GM23338 (cell line): ENCODE measurements around the gene ATP1A4. TPM values are rescaled to one million over a fixed set of nuclear protein-coding genes. Genes with fewer than 3 reads are reported as not detected.

Source experiments
- ATAC-seq: fragments of 200-7000 bp; cut with Tn5 transposase; 3 replicates; pipeline ENCODE4 v1.9.1; 2020
- DNase-seq: peaks from one replicate; pipeline ENCODE4 v3.0.0-alpha.2; 2015; ENCODE audit warnings: low spot score
- H2AFZ ChIP-seq: fragments of 200-600 bp; sonication (generic); 2 replicates; pipeline ENCODE4 v1.8.0; 2016; ENCODE audit warnings: antibody characterized with exemption, mild to moderate bottlenecking, moderate library complexity
- H3F3A ChIP-seq: fragments of 200-600 bp; sonication (generic); replicated peaks from 2 replicates; pipeline ENCODE4 v1.8.0; 2017; ENCODE audit warnings: antibody characterized with exemption, mixed run types, low read depth
- H3K27ac ChIP-seq: fragments of 200-600 bp; sonication (generic); 2 replicates; pipeline ENCODE4 v1.6.1; 2016; ENCODE audit warnings: low read depth
- H3K27me3 ChIP-seq: fragments of 200-600 bp; sonication (generic); 2 replicates; pipeline ENCODE4 v1.8.0; 2016; ENCODE audit warnings: mild to moderate bottlenecking, mixed run types, moderate library complexity; ENCODE audit not compliant: insufficient read depth
- H3K36me3 ChIP-seq: fragments of 200-600 bp; sonication (generic); 2 replicates; pipeline ENCODE4 v1.8.0; 2016; ENCODE audit warnings: mild to moderate bottlenecking; ENCODE audit not compliant: insufficient read depth
- H3K4me1 ChIP-seq: fragments of 200-600 bp; sonication (generic); 2 replicates; pipeline ENCODE4 v1.8.0; 2016; ENCODE audit warnings: mild to moderate bottlenecking, moderate library complexity; ENCODE audit not compliant: insufficient read depth
- H3K4me2 ChIP-seq: fragments of 200-600 bp; sonication (generic); 2 replicates; pipeline ENCODE4 v1.7.1; 2017; ENCODE audit warnings: mixed run types
- H3K4me3 ChIP-seq: fragments of 200-600 bp; sonication (generic); 2 replicates; pipeline ENCODE4 v1.6.1; 2016; ENCODE audit warnings: mixed run types
- H3K79me2 ChIP-seq: fragments of 200-600 bp; sonication (generic); replicated peaks from 2 replicates; pipeline ENCODE4 v1.8.0; 2017; ENCODE audit warnings: mild to moderate bottlenecking; ENCODE audit not compliant: insufficient read depth
- H3K9me2 ChIP-seq: fragments of 200-600 bp; sonication (generic); 2 replicates; pipeline ENCODE4 v1.8.0; 2017; ENCODE audit not compliant: insufficient read depth
- H4K20me1 ChIP-seq: fragments of 200-600 bp; sonication (generic); replicated peaks from 2 replicates; pipeline ENCODE4 v1.8.0; 2017; ENCODE audit warnings: mild to moderate bottlenecking; ENCODE audit not compliant: insufficient read depth
- H3K27ac Mint-ChIP-seq: 2 replicates; pipeline ENCODE4 v1.8.0; 2020; ENCODE audit warnings: inconsistent platforms, mild to moderate bottlenecking, moderate library complexity, mixed read lengths
- H3K27me3 Mint-ChIP-seq: 3 replicates; pipeline ENCODE4 v1.8.0; 2022; ENCODE audit warnings: low read depth, mild to moderate bottlenecking, moderate library complexity, mixed read lengths, inconsistent platforms; ENCODE audit not compliant: insufficient read depth, poor library complexity
- H3K36me3 Mint-ChIP-seq: 3 replicates; pipeline ENCODE4 v1.8.0; 2021; ENCODE audit warnings: low read depth, mild to moderate bottlenecking, inconsistent platforms, moderate library complexity, mixed read lengths
- H3K4me1 Mint-ChIP-seq: 3 replicates; pipeline ENCODE4 v1.8.0; 2020; ENCODE audit warnings: mild to moderate bottlenecking, inconsistent platforms, mixed read lengths
- H3K4me3 Mint-ChIP-seq: 3 replicates; pipeline ENCODE4 v1.8.0; 2021; ENCODE audit warnings: moderate library complexity, mild to moderate bottlenecking, inconsistent platforms, mixed read lengths
- H3K9me3 Mint-ChIP-seq: 3 replicates; pipeline ENCODE4 v1.8.0; 2020; ENCODE audit warnings: moderate library complexity, mild to moderate bottlenecking, inconsistent platforms, mixed read lengths
- CREB1 ChIP-seq: fragments of 250-450 bp; sonication (Bioruptor Pico); IDR thresholded peaks from 2 replicates; pipeline ENCODE4 v1.5.0; 2020; ENCODE audit warnings: low read depth, mild to moderate bottlenecking, moderate library complexity
- EZH2 ChIP-seq: fragments of 200-600 bp; sonication (generic); IDR thresholded peaks from one replicate; pipeline ENCODE4 v1.8.0; 2017; ENCODE audit warnings: antibody characterized with exemption, mild to moderate bottlenecking, low read depth; ENCODE audit not compliant: unreplicated experiment
- EZH2phosphoT487 ChIP-seq: fragments of 200-600 bp; sonication (generic); IDR thresholded peaks from one replicate; pipeline ENCODE4 v1.8.1; 2018; ENCODE audit warnings: antibody characterized with exemption; ENCODE audit not compliant: unreplicated experiment
- JUNB ChIP-seq: IDR thresholded peaks from one replicate; pipeline ENCODE4 v1.6.1; 2016; ENCODE audit warnings: antibody characterized with exemption; ENCODE audit not compliant: unreplicated experiment
- NANOG ChIP-seq: IDR thresholded peaks from 2 replicates; pipeline ENCODE4 v1.6.1; 2016; ENCODE audit warnings: antibody characterized with exemption, borderline replicate concordance
- STAT1 ChIP-seq: IDR thresholded peaks from one replicate; pipeline ENCODE4 v1.6.1; 2016; ENCODE audit warnings: antibody characterized with exemption; ENCODE audit not compliant: unreplicated experiment
- ZNF114 ChIP-seq: fragments of 250-450 bp; sonication (Bioruptor Pico); IDR thresholded peaks from 2 replicates; pipeline ENCODE4 v1.5.0; 2020; ENCODE audit warnings: mild to moderate bottlenecking, moderate library complexity
- ZNF331 ChIP-seq: fragments of 250-450 bp; sonication (Bioruptor Pico); IDR thresholded peaks from 2 replicates; pipeline ENCODE4 v1.5.0; 2020; ENCODE audit warnings: low read depth, mild to moderate bottlenecking, moderate library complexity
- polyA plus RNA-seq: library from polyadenylated mRNA; unstranded; fragments of >200 nt; fragmentation: Nextera tagmentation; extraction: Ambion mirVana; gene quantifications from 2 replicates; pipeline ENCODE4 v1.2.1, GENCODE V29; 2016
- total RNA-seq: library from RNA; depleted of rRNA; stranded (reverse); fragments of >200 nt; shearing (Covaris generic); gene quantifications from 2 replicates; pipeline ENCODE4 v1.2.3, GENCODE V29; 2014
- TF ChIP-seq, protein P1 (sequence below): IDR thresholded peaks from one replicate; pipeline ENCODE4 v1.6.1; 2018; ENCODE audit warnings: antibody characterized with exemption; ENCODE audit not compliant: unreplicated experiment

ATP1A4 gene
- total and polyA plus RNA-seq, 2 experiments from 2014 or later = 0.27 to 0.63 TPM

DNA sequence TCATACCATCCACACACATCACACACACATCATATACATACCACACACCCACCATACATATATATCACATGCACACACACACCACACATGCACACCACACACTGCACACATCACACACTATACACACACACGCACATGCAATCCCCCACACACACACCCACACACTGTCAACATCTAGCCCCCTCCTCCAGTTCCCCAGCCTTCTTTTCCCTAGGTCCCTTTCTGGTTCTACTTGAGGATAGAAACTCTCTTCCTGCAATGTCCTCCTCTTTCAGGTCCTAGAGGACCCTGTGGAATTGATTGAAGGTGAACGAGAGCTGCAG is 43.3 kb downstream of the ATP1A4 start:
- peaks cover 28% of the 10 kb centered on the region for H3K4me1 ChIP-seq
- H3K27ac Mint-ChIP-seq = no peak overlapping the region
- 0 out of 2 replicates have a peak, but pooled peaks cover 9% of the 10 kb centered on the region for H3F3A ChIP-seq
- no peak overlapping the region for H2AFZ ChIP-seq
- no peaks in the 10 kb centered on the region; the same call in 2 of the 3 replicates for H3K9me3 Mint-ChIP-seq
- peaks cover 3% of the 10 kb centered on the region; the same call in 1 of the 2 replicates for H3K9me2 ChIP-seq
- TF ChIP-seq EZH2phosphoT487 (no peak), CREB1 (CRISPR knock-in tag) (no peak)
- DNase-seq (no peak), ATAC-seq (no peak)
- H3K79me2 ChIP-seq = no peaks in the 10 kb centered on the region
- peaks cover 4% of the 10 kb centered on the region for H3K4me1 Mint-ChIP-seq
- H3K4me2 ChIP-seq = no peak overlapping the region
- H3K27me3 ChIP-seq = no peaks in the 10 kb centered on the region
- no peak overlapping the region for H3K4me3 ChIP-seq
- no peaks in the 10 kb centered on the region for H3K36me3 Mint-ChIP-seq
- peaks cover 3% of the 10 kb centered on the region for H3K27me3 Mint-ChIP-seq
- no peaks in the 10 kb centered on the region for H3K36me3 ChIP-seq
- H3K27ac ChIP-seq = no peak overlapping the region
- H4K20me1 ChIP-seq = no peaks in the 10 kb centered on the region
- no peak overlapping the region for H3K4me3 Mint-ChIP-seq

DNA sequence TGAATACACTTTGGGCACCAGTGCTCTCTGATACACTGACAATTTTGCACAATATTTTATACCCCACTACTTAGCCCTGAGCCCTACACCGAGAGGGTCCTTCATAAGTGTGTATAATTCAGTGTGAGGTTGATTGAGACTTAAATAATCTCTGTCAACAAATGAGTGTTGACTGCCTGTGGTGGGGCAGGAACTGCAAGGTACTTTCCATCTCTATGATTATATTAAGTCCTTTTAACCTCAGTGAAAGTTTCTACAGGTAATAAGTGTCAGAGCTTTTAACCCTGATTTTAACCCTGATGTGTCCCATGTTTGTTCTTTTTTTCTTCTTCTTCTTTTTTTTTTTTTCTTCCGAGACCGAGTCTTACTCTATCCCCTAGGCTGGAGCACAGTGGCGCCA is 44.7 kb downstream of the ATP1A4 start:
- no peak for TF ChIP-seq ZNF114
- no peak for TF ChIP-seq EZH2
- TF ChIP-seq, protein P1, sequence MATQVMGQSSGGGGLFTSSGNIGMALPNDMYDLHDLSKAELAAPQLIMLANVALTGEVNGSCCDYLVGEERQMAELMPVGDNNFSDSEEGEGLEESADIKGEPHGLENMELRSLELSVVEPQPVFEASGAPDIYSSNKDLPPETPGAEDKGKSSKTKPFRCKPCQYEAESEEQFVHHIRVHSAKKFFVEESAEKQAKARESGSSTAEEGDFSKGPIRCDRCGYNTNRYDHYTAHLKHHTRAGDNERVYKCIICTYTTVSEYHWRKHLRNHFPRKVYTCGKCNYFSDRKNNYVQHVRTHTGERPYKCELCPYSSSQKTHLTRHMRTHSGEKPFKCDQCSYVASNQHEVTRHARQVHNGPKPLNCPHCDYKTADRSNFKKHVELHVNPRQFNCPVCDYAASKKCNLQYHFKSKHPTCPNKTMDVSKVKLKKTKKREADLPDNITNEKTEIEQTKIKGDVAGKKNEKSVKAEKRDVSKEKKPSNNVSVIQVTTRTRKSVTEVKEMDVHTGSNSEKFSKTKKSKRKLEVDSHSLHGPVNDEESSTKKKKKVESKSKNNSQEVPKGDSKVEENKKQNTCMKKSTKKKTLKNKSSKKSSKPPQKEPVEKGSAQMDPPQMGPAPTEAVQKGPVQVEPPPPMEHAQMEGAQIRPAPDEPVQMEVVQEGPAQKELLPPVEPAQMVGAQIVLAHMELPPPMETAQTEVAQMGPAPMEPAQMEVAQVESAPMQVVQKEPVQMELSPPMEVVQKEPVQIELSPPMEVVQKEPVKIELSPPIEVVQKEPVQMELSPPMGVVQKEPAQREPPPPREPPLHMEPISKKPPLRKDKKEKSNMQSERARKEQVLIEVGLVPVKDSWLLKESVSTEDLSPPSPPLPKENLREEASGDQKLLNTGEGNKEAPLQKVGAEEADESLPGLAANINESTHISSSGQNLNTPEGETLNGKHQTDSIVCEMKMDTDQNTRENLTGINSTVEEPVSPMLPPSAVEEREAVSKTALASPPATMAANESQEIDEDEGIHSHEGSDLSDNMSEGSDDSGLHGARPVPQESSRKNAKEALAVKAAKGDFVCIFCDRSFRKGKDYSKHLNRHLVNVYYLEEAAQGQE = no peak
- H3K27ac Mint-ChIP-seq = no peak overlapping the region
- no peaks in the 10 kb centered on the region; the same call in 2 of the 3 replicates for H3K9me3 Mint-ChIP-seq
- H3K4me1 Mint-ChIP-seq = no peaks in the 10 kb centered on the region
- Histone ChIP-seq H3K4me1 (peaks cover 14% of the 10 kb centered on the region), H2AFZ (no peak overlapping the region), H3K4me3 (no peak overlapping the region), H3K27ac (no peak overlapping the region), H3K36me3 (no peaks in the 10 kb centered on the region), H3K4me2 (no peak overlapping the region), H3F3A (0 out of 2 replicates have a peak, but pooled peaks cover 9% of the 10 kb centered on the region), H3K79me2 (no peaks in the 10 kb centered on the region), H4K20me1 (no peaks in the 10 kb centered on the region), H3K9me2 (peaks cover 3% of the 10 kb centered on the region; the same call in 1 of the 2 replicates), H3K27me3 (no peaks in the 10 kb centered on the region)
- H3K27me3 Mint-ChIP-seq = peaks cover 3% of the 10 kb centered on the region
- no peaks in the 10 kb centered on the region for H3K36me3 Mint-ChIP-seq
- no peak for DNase-seq
- H3K4me3 Mint-ChIP-seq = no peak overlapping the region
- no peak for ATAC-seq

DNA sequence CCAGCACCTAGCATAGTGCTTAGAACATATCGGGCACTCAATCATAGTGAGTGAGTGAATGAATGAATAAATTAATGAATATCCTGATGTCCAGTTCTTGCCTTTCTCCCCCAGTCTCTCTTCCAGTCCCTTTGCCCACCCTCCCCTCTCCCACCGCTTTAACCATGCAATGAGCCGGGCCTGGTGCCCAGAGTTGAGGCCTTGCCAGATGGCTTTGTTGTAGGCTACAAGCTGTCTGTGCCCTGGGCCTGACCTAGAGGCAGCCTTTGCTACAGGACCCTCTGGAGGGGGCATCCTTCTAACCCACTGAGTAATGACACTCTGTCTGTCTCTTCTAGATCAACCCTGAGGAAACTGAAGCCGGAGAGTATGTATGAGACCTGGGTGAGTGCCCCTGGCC is 45.8 kb downstream of the ATP1A4 start:
- H3K9me2 ChIP-seq = 0 out of 2 replicates have a peak, but pooled peaks cover 2% of the 10 kb centered on the region
- H4K20me1 ChIP-seq = no peaks in the 10 kb centered on the region
- no peaks in the 10 kb centered on the region; the same call in 2 of the 3 replicates for H3K9me3 Mint-ChIP-seq
- peaks cover 12% of the 10 kb centered on the region for H3K4me1 ChIP-seq
- no peak overlapping the region for H3K4me3 Mint-ChIP-seq
- no peak overlapping the region for H3K27ac Mint-ChIP-seq
- no peak overlapping the region for H3K27ac ChIP-seq
- TF ChIP-seq JUNB (no peak), CREB1 (CRISPR knock-in tag) (no peak), EZH2phosphoT487 (no peak), NANOG (no peak), ZNF331 (CRISPR knock-in tag) (no peak), STAT1 (no peak), ZNF114 (no peak)
- TF ChIP-seq, protein P1 = no peak
- DNase-seq = no peak
- no peak overlapping the region for H3K4me3 ChIP-seq
- ATAC-seq = no peak
- no peak overlapping the region for H2AFZ ChIP-seq
- no peaks in the 10 kb centered on the region for H3K36me3 ChIP-seq
- no peaks in the 10 kb centered on the region for H3K79me2 ChIP-seq
- H3K27me3 ChIP-seq = no peaks in the 10 kb centered on the region
- H3K4me1 Mint-ChIP-seq = no peaks in the 10 kb centered on the region
- no peak overlapping the region for H3K4me2 ChIP-seq
- 0 out of 2 replicates have a peak, but pooled peaks cover 9% of the 10 kb centered on the region for H3F3A ChIP-seq
- H3K36me3 Mint-ChIP-seq = no peaks in the 10 kb centered on the region
- H3K27me3 Mint-ChIP-seq = peaks cover 3% of the 10 kb centered on the region
